HepG2 (cell line): ENCODE data around the gene SLC22A23. TPM values are rescaled to one million over a fixed set of nuclear protein-coding genes. Genes with fewer than 3 reads are reported as not detected.
"Not testable (repeated sequence)": the region's sequence is repeated elsewhere in the genome, so short reads cannot be mapped to it uniquely, and the experiment has no call there.

Source experiments
- ATAC-seq: fragments of 200-7000 bp; cut with Tn5 transposase; 3 replicates; pipeline ENCODE4 v1.9.1; 2020; ENCODE audit warnings: mild to moderate bottlenecking, moderate library complexity
- BruUV-seq: library from RNA; stranded (reverse); fragments of 400-500 nt; replicated peaks from 2 replicates; lab custom pipeline; 2021; lab: Mats Ljungman, UMichigan
- CTCF ChIA-PET: fragments of 300-600 bp; formaldehyde crosslinking; extraction: SDS; loops from one replicate; lab custom pipeline; 2021; ENCODE audit warnings: low total read pairs, inconsistent platforms, low intra/inter-chr PET ratio; lab: Yijun Ruan, JAX
- POLR2A ChIA-PET: fragments of 350-600 bp; sonication (Branson Sonifier 250); formaldehyde crosslinking; loops from one replicate; lab custom pipeline; 2020; ENCODE audit warnings: antibody characterized with exemption, inconsistent platforms; lab: Yijun Ruan, JAX
- DNase-seq: peaks from one replicate; pipeline ENCODE4 v3.0.0-alpha.2; 2015; ENCODE audit warnings: low spot score
- FAIRE-seq: peaks from 3 replicates; lab custom pipeline; 2011; peaks lifted over from hg19 to GRCh38; lab: Jason Lieb, UNC
- H2AFZ ChIP-seq: one replicate; pipeline ENCODE4 v1.6.1; 2011; ENCODE audit warnings: low read length, inconsistent platforms
- H3K27ac ChIP-seq: fragments of 300-600 bp; 3 replicates; pipeline ENCODE4 v1.8.0; 2011; ENCODE audit warnings: mixed run types, mild to moderate bottlenecking, mixed read lengths, low read length, inconsistent platforms; ENCODE audit not compliant: insufficient read depth; ENCODE audit errors: extremely low read length
- H3K27me3 ChIP-seq, 2 experiments: fragments of 200-600 bp in 1 of 2; 2 replicates in 1 of 2; 3 replicates in 1 of 2; pipeline versions ENCODE4 v1.6.0 to v1.8.0; 2011; ENCODE audit warnings: low read length in 2 of 2, mild to moderate bottlenecking in 2 of 2, moderate library complexity in 2 of 2, inconsistent platforms in 1 of 2; ENCODE audit not compliant: insufficient read depth in 2 of 2, control insufficient read depth in 1 of 2
- H3K36me3 ChIP-seq, 2 experiments: fragments of 200-600 bp in 1 of 2; replicated peaks in 1 of 2; 2 replicates in 1 of 2; 3 replicates in 1 of 2; pipeline versions ENCODE4 v1.5.1 to v1.8.0; 2011; ENCODE audit warnings: low read length in 2 of 2, inconsistent platforms in 1 of 2; ENCODE audit not compliant: insufficient read depth in 2 of 2, control insufficient read depth in 1 of 2
- H3K4me1 ChIP-seq: 2 replicates; pipeline ENCODE4 v1.5.1; 2012; ENCODE audit warnings: low read length, inconsistent platforms; ENCODE audit not compliant: insufficient read depth
- H3K4me2 ChIP-seq: 2 replicates; pipeline ENCODE4 v1.6.0; 2011; ENCODE audit warnings: low read depth, low read length, inconsistent platforms
- H3K4me3 ChIP-seq, 3 experiments: fragments of 200-600 bp in 1 of 3; sonication (generic), shearing (Covaris generic) in 1 of 3; replicated peaks in 1 of 3; 2 replicates each; pipeline ENCODE4 v1.5.1; 2011 to 2016; ENCODE audit warnings: low read length in 3 of 3, inconsistent platforms in 2 of 3, low read depth in 2 of 3, mild to moderate bottlenecking in 2 of 3, control low read depth in 1 of 3, mixed read lengths in 1 of 3; ENCODE audit not compliant: insufficient read depth in 1 of 3
- H3K79me2 ChIP-seq: one replicate; pipeline ENCODE4 v1.6.1; 2011; ENCODE audit warnings: low read length, inconsistent platforms; ENCODE audit not compliant: insufficient read depth
- H3K9ac ChIP-seq: 2 replicates; pipeline ENCODE4 v1.6.0; 2011; ENCODE audit warnings: mild to moderate bottlenecking, low read depth, low read length, inconsistent platforms; ENCODE audit not compliant: insufficient read depth
- H3K9me3 ChIP-seq: 2 replicates; pipeline ENCODE4 v1.5.1; 2012; ENCODE audit warnings: mild to moderate bottlenecking, low read length
- H4K20me1 ChIP-seq: 2 replicates; pipeline ENCODE4 v1.6.0; 2011; ENCODE audit warnings: inconsistent platforms, mild to moderate bottlenecking, low read length, moderate library complexity; ENCODE audit not compliant: insufficient read depth
- ZNF367 ChIP-seq: sonication (generic); formaldehyde crosslinking; IDR thresholded peaks from 2 replicates; pipeline ENCODE4 v1.4.0; 2020; ENCODE audit warnings: missing genetic modification reagents, borderline replicate concordance
- whole genome bisulfite sequencing: methylation state at CpG from one replicate; pipeline ENCODE4 v1.1.6; 2017; ENCODE audit warnings: low lambda C conversion rate; 5-methylcytosine and 5-hydroxymethylcytosine counted together
- in situ Hi-C: cut with HindIII; loops from 2 replicates; pipeline ENCODE4 v1.10.0; 2017; ENCODE audit warnings: low pct_unique_long_range_greater_than_20kb; ENCODE audit not compliant: extremely low pct_ligation_motif_present
- intact Hi-C: fragments of 100-400 bp; cut with micrococcal nuclease; formaldehyde crosslinking; loops from one replicate; pipeline ENCODE4 v1.10.0; 2022; ENCODE audit not compliant: unreplicated experiment
- polyA plus RNA-seq, 8 experiments: library from polyadenylated mRNA; depleted of rRNA in 3 of 8; stranded (reverse) in 7 of 8; unstranded in 1 of 8; fragments of >200 nt; fragmentation: Illumina TruSeq in 4 of 8; extraction: Trizol in 4 of 8; gene quantifications; 2 replicates each; pipeline versions ENCODE4 v1.2.1 to v1.2.3, GENCODE V29; 2011 to 2016; ENCODE audit warnings: low read depth in 4 of 8, missing spikeins in 1 of 8, mixed read lengths in 1 of 8; ENCODE audit not compliant: insufficient read depth in 1 of 8
- total RNA-seq, 5 experiments: library from RNA; depleted of rRNA; stranded (reverse); fragments of >200 nt; fragmentation: Illumina TruSeq; extraction: Trizol; gene quantifications; 2 replicates each; pipeline ENCODE4 v1.2.3, GENCODE V29; 2016; ENCODE audit warnings: low read depth in 1 of 5
- TF ChIP-seq, protein P1 (sequence below): fragments of 450-650 bp; IDR thresholded peaks from 2 replicates; pipeline ENCODE4 v1.6.1; 2016

Gene SLC22A23
- total and polyA plus RNA-seq, 2 of the 13 experiments (the other 11 are each of a cell fraction or from before 2014, with no cell fraction given), result 11.8 to 17.5 TPM

DNA sequence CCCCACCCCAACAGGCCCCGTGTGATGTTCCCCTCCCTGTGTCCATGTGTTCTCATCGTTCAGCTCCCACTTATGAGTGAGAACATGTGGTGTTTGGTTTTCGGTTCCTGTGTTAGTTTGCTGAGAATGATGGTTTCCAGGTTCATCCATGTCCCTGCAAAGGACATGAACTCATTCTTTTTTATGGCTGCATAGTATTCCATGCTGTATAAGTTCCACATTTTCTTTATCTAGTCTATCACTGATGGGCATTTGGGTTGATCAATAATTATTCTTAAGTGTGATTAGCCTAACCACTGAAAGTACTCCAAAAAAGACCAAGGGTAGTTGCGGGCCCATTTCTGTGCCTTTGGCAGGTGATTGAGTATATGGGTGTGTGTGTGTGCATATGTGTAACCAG lies 215.1 kb downstream of the SLC22A23 start:
- POLR2A ChIA-PET, H3K4me2 ChIP-seq, H3K27ac ChIP-seq, H3K9ac ChIP-seq, intact Hi-C loops, FAIRE-seq, H4K20me1 ChIP-seq, ATAC-seq, H2AFZ ChIP-seq, in situ Hi-C loops, H3K9me3 ChIP-seq, H3K79me2 ChIP-seq, H3K36me3 ChIP-seq, DNase-seq, BruUV-seq, H3K4me3 ChIP-seq: not testable (repeated sequence)
- WGBS, result 38% methylated on average over 4 of the region's 4 CpGs
- CTCF ChIA-PET, result interaction anchor here (1.2 kb wide), 1 partner anchor 10 kb away, joined by 3 read pairs; no protein-coding TSS in a partner anchor
- Histone ChIP-seq H3K27me3 (peaks cover 9 to 45% of the 10 kb centered on the region in 2 experiments; a peak in 4 of 5 replicates), H3K4me1 (peaks cover 21% of the 10 kb centered on the region)

DNA sequence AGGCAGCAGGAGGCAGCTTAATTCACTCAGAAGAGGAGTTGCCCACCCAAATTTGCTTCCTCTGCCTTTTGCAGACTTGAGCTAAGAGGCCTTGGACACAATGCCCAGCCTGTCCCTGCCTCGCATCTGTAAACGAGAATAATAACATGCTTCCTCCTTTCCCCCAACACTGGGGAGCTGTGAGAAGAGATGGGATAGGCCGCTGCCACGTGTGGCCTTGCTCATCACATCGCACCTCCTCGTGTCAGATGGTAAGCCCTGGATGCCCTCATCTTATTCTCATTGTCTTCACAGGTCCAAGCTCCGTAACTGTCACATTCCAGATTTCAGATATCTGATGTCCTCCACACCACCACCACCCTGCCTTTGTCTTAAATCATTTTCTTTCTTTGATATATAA lies 216.3 kb downstream of the SLC22A23 start:
- no peak overlapping the region for H3K4me3 ChIP-seq
- no peak overlapping the region for H3K4me2 ChIP-seq
- H3K36me3 ChIP-seq, result no peaks in the 10 kb centered on the region
- no peak for TF ChIP-seq ZNF367 (CRISPR knock-in tag)
- TF ChIP-seq, protein P1, sequence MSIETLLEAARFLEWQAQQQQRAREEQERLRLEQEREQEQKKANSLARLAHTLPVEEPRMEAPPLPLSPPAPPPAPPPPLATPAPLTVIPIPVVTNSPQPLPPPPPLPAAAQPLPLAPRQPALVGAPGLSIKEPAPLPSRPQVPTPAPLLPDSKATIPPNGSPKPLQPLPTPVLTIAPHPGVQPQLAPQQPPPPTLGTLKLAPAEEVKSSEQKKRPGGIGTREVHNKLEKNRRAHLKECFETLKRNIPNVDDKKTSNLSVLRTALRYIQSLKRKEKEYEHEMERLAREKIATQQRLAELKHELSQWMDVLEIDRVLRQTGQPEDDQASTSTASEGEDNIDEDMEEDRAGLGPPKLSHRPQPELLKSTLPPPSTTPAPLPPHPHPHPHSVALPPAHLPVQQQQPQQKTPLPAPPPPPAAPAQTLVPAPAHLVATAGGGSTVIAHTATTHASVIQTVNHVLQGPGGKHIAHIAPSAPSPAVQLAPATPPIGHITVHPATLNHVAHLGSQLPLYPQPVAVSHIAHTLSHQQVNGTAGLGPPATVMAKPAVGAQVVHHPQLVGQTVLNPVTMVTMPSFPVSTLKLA, result peak; percentile 85
- intact Hi-C loops (no loop called here), in situ Hi-C loops (no loop called here)
- ATAC-seq (no peak), DNase-seq (no peak), FAIRE-seq (no peak)
- H3K27ac ChIP-seq, result no peak overlapping the region
- POLR2A ChIA-PET, result interaction anchor here (1.9 to 2.4 kb wide), 2 partner anchors 10 to 11 kb away, joined by 5 to 6 read pairs; no protein-coding TSS in a partner anchor
- H3K79me2 ChIP-seq, result no peaks in the 10 kb centered on the region
- H3K27me3 ChIP-seq, result peaks cover 9 to 47% of the 10 kb centered on the region in 2 experiments; a peak in 4 of 5 replicates
- BruUV-seq, result no TSS peak
- 30% methylated on average over 7 of the region's 7 CpGs for WGBS
- peaks cover 15% of the 10 kb centered on the region for H3K4me1 ChIP-seq
- CTCF ChIA-PET, result no interaction called here
- no peak overlapping the region for H2AFZ ChIP-seq
- no peaks in the 10 kb centered on the region for H3K9me3 ChIP-seq
- H4K20me1 ChIP-seq, result no peaks in the 10 kb centered on the region
- H3K9ac ChIP-seq, result no peak overlapping the region
